Stomach (tissue), 9 donors: ENCODE measurements around the gene PPIC. TPM values are rescaled to one million over a fixed set of nuclear protein-coding genes. Genes with fewer than 3 reads are reported as not detected.
A peak's percentile ranks its signal among the peaks of the same experiment; 100 is the strongest.

ENCODE experiments used
- DNase-seq, 2 donors: peaks; one replicate each; pipeline versions ENCODE4 v3.0.0 to v3.0.0-alpha.2; 2013 to 2019
- H3K27ac ChIP-seq, 5 donors: fragments of 200-600 bp in 4 of 5; sonication (generic) in 4 of 5; one replicate each; pipeline ENCODE4 v1.5.1; 2013 to 2019; ENCODE audit warnings: mild to moderate bottlenecking in 1 of 5, moderate library complexity in 1 of 5
- H3K27me3 ChIP-seq, 3 donors: fragments of 200-600 bp; sonication (generic); one replicate each; pipeline ENCODE4 v1.5.1; 2017 to 2019; ENCODE audit warnings: mixed run types in 1 of 3
- H3K36me3 ChIP-seq, 4 donors: fragments of 200-600 bp; sonication (generic); 1 replicate in 3 of 4; 2 replicates in 1 of 4; pipeline ENCODE4 v1.5.1; 2016 to 2019
- H3K4me1 ChIP-seq, 4 donors: fragments of 200-600 bp; sonication (generic); one replicate each; pipeline ENCODE4 v1.5.1; 2016 to 2019
- H3K4me3 ChIP-seq, 4 donors: fragments of 200-600 bp; sonication (generic) in 3 of 4; one replicate each; pipeline ENCODE4 v1.5.1; 2016 to 2019; ENCODE audit warnings: mild to moderate bottlenecking in 1 of 4
- H3K9me3 ChIP-seq, 4 donors: fragments of 200-600 bp; sonication (generic); one replicate each; pipeline ENCODE4 v1.5.1; 2016 to 2019
- CTCF ChIP-seq, 7 experiments: fragments of 450-650 bp in 4 of 7; fragments of 200-600 bp in 3 of 7; sonication (generic) in 3 of 7; IDR thresholded peaks; one replicate each; pipeline ENCODE4 v1.5.1; 2016 to 2019; ENCODE audit warnings: antibody characterized with exemption in 7 of 7, control low read depth in 2 of 7, mild to moderate bottlenecking in 1 of 7
- EP300 ChIP-seq: sonication (generic); formaldehyde crosslinking; IDR thresholded peaks from one replicate; pipeline ENCODE4 v1.6.1; 2017; ENCODE audit warnings: antibody characterized with exemption
- POLR2A ChIP-seq, 4 donors: fragments of 450-650 bp; IDR thresholded peaks; one replicate each; pipeline ENCODE4 v1.6.1; 2016; ENCODE audit warnings: antibody characterized with exemption in 4 of 4, control low read depth in 2 of 4, mild to moderate bottlenecking in 1 of 4, moderate library complexity in 1 of 4
- POLR2AphosphoS5 ChIP-seq, 3 donors: sonication (generic); formaldehyde crosslinking; IDR thresholded peaks; one replicate each; pipeline ENCODE4 v1.6.1; 2016; ENCODE audit warnings: antibody characterized with exemption in 3 of 3
- WGBS, 5 donors: extraction: QIAGEN DNeasy Blood & Tissue Kit in 3 of 5; methylation state at CpG; one replicate each; pipeline versions ENCODE4 v1.1.5 to v1.1.7; 2013 to 2018; 5-methylcytosine and 5-hydroxymethylcytosine counted together
- intact Hi-C: fragments of 100-400 bp; cut with DNase I; formaldehyde crosslinking; loops from one replicate; pipeline ENCODE4 v1.15.1; 2023; ENCODE audit warnings: low total_unique reads
- polyA plus RNA-seq, 3 donors: library from polyadenylated mRNA; stranded (reverse); fragments of 200-250 nt; gene quantifications; one replicate each; pipeline ENCODE4 v1.2.3, GENCODE V29; 2013
- total RNA-seq, 5 donors: library from RNA; depleted of rRNA; stranded (reverse); fragments of >200 nt; gene quantifications; one replicate each; pipeline versions ENCODE4 v1.1.0 to v1.2.3, GENCODE V29; 2014 to 2016
- donor health status: healthy with polysubstance abuse.
- donor health status: Bipolar disorder and iron deficiency.
- donor health status: healthy.

The PPIC gene
- total and polyA plus RNA-seq, 8 donors = 6.9 to 57.5 (median 20.4) TPM

GRCh38 chr5:123046222-123046621 lies 9.7 kb upstream of the PPIC start:
- H3K27me3 ChIP-seq = no peaks in the 10 kb centered on the region
- H3K9me3 ChIP-seq = peaks cover 0 to 2% (median under 1%) of the 10 kb centered on the region in 4 donors
- intact Hi-C loops = no loop called here
- H3K4me3 ChIP-seq = no peak overlapping the region
- no peak overlapping the region for H3K27ac ChIP-seq
- 73 to 84% (median 78%) methylated on average over 4 of the region's 4 CpGs for WGBS, 5 donors
- DNase-seq = no peak
- TF ChIP-seq POLR2AphosphoS5 (IDR thresholded peaks at IDR 0.05) (no peak), CTCF (IDR thresholded peaks at IDR 0.05) (no peak), POLR2A (IDR thresholded peaks at IDR 0.05) (no peak), EP300 (no peak)
- peaks cover 0 to 9% (median 0%) of the 10 kb centered on the region in 4 donors for H3K4me1 ChIP-seq
- no peaks in the 10 kb centered on the region for H3K36me3 ChIP-seq

GRCh38 chr5:123044926-123045617 lies 8.5 kb upstream of the PPIC start:
- WGBS, 5 donors = 68 to 77% (median 70%) methylated on average over 7 of the region's 7 CpGs
- Histone ChIP-seq H3K9me3 (no peaks in the 10 kb centered on the region), H3K27me3 (no peaks in the 10 kb centered on the region), H3K36me3 (no peaks in the 10 kb centered on the region), H3K4me3 (no peak overlapping the region), H3K4me1 (peaks cover 0 to 9% (median 0%) of the 10 kb centered on the region in 4 donors), H3K27ac (no peak overlapping the region)
- no peak for TF ChIP-seq POLR2AphosphoS5 (IDR thresholded peaks at IDR 0.05)
- no peak for TF ChIP-seq EP300
- TF ChIP-seq POLR2A (IDR thresholded peaks at IDR 0.05) = no peak
- no peak for TF ChIP-seq CTCF (IDR thresholded peaks at IDR 0.05)
- intact Hi-C loops = no loop called here
- no peak for DNase-seq

- Histone ChIP-seq H3K4me1 (peaks cover 5 to 30% (median 18%) of the 10 kb centered on the region in 4 donors), H3K27me3 (peaks cover 0 to 22% (median 0%) of the 10 kb centered on the region in 3 donors), H3K36me3 (no peaks in the 10 kb centered on the region), H3K27ac (no peak overlapping the region), H3K4me3 (no peak overlapping the region), H3K9me3 (no peaks in the 10 kb centered on the region)
- no peak for DNase-seq
- intact Hi-C loops = no loop called here
- no peak for TF ChIP-seq EP300
Observed at GRCh38 chr5:123039673-123040072, 3.1 kb upstream of the PPIC start.

- intact Hi-C loops = no loop called here
- 0 to 3% (median 2%) methylated on average over 8 to 11 of the region's 11 CpGs for WGBS, 5 donors
- Histone ChIP-seq H3K27me3 (peaks cover 0 to 22% (median 0%) of the 10 kb centered on the region in 3 donors), H3K36me3 (no peaks in the 10 kb centered on the region), H3K9me3 (no peaks in the 10 kb centered on the region), H3K4me1 (peaks cover 5 to 31% (median 21%) of the 10 kb centered on the region in 4 donors), H3K27ac (peak overlapping the region; percentile 88 to 96 (median 94)), H3K4me3 (peak overlapping the region; percentile 60 to 78 (median 74))
- TF ChIP-seq EP300 = peak; percentile 3
- TF ChIP-seq POLR2AphosphoS5 (IDR thresholded peaks at IDR 0.05) = no peak
- no peak for TF ChIP-seq POLR2A (IDR thresholded peaks at IDR 0.05)
- DNase-seq = no peak
Observed at GRCh38 chr5:123037104-123037418, 536 bp upstream of the PPIC start.

- Histone ChIP-seq H3K4me3 (peak overlapping the region; percentile 60 to 78 (median 74)), H3K36me3 (no peaks in the 10 kb centered on the region), H3K4me1 (peaks cover 5 to 31% (median 21%) of the 10 kb centered on the region in 4 donors), H3K9me3 (no peaks in the 10 kb centered on the region), H3K27ac (peak overlapping the region; percentile 88 to 96 (median 94)), H3K27me3 (peaks cover 0 to 22% (median 0%) of the 10 kb centered on the region in 3 donors)
- intact Hi-C loops = no loop called here
- TF ChIP-seq CTCF (IDR thresholded peaks at IDR 0.05) (no peak), POLR2A (IDR thresholded peaks at IDR 0.05) (no peak), EP300 (no peak), POLR2AphosphoS5 (IDR thresholded peaks at IDR 0.05) (no peak)
- peak; percentile 63 to 78 for DNase-seq
- WGBS, 5 donors = 0 to 1% (median 1%) methylated on average over 12 to 40 of the region's 40 CpGs
Observed at GRCh38 chr5:123035918-123036390, 571 bp downstream of the PPIC start.
